ENCODE results near the gene PYGM.

GRCh38 chr11:64745521-64746328, 14.0 kb downstream of the PYGM start:
- no peak for TF ChIP-seq POLR2A (IDR thresholded peaks at IDR 0.05; ENCODE audit: low read length)
- TF ChIP-seq GATA1 (IDR thresholded peaks at IDR 0.05; ENCODE audit: low read depth, low read length), result no peak

Measured in erythroblast (primary cell).